Measurements from ENCODE around the gene NPFF.

Gene NPFF

DNA sequence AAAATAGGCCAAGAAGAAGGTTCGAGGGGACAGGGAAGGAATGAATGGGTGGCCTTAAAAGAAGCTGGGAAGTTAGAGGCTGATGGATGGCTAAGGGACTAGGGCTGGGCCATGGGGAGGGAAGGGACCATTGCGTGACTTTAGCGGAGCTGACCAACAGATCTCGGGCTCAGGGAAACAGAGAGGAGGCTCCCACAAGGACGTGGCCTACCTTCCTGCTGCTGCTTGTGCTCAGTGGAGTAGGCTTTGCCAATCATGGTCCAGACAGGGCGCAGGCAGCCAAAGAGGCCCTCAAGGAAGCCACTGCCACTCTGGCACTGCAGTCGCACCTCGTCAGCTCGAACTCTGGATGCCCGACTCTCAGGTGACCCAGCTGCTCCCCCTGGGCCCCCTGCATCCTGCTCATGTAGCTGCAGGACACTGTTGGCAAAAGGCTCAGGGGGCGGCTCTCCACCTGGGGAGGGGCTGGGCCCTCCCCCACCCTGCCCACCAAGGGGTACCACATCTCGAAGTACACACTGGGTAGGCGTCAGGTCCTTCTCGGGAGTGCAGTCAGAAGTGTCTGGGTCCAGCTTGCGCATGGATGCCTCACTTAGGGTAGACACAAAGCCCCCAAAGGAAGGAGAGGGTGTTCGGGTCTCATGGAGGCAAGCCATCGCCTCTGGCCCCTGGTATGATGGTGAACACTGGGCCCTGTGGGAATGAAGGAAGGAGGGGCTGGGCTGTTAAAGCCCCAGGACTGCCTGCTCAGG is 20.4 kb downstream of the NPFF start:
- TF ChIP-seq, protein P1, sequence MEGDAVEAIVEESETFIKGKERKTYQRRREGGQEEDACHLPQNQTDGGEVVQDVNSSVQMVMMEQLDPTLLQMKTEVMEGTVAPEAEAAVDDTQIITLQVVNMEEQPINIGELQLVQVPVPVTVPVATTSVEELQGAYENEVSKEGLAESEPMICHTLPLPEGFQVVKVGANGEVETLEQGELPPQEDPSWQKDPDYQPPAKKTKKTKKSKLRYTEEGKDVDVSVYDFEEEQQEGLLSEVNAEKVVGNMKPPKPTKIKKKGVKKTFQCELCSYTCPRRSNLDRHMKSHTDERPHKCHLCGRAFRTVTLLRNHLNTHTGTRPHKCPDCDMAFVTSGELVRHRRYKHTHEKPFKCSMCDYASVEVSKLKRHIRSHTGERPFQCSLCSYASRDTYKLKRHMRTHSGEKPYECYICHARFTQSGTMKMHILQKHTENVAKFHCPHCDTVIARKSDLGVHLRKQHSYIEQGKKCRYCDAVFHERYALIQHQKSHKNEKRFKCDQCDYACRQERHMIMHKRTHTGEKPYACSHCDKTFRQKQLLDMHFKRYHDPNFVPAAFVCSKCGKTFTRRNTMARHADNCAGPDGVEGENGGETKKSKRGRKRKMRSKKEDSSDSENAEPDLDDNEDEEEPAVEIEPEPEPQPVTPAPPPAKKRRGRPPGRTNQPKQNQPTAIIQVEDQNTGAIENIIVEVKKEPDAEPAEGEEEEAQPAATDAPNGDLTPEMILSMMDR (IDR thresholded peaks at IDR 0.05; ENCODE audit: extremely low read depth, insufficient read depth, missing control alignments): no peak
- in situ Hi-C loops (cut with MboI; ENCODE audit: low pct_unique_long_range_greater_than_20kb, low sequenced_read_pairs, unreplicated experiment): no loop called here
- no peak for DNase-seq (ENCODE audit: low spot score)

DNA sequence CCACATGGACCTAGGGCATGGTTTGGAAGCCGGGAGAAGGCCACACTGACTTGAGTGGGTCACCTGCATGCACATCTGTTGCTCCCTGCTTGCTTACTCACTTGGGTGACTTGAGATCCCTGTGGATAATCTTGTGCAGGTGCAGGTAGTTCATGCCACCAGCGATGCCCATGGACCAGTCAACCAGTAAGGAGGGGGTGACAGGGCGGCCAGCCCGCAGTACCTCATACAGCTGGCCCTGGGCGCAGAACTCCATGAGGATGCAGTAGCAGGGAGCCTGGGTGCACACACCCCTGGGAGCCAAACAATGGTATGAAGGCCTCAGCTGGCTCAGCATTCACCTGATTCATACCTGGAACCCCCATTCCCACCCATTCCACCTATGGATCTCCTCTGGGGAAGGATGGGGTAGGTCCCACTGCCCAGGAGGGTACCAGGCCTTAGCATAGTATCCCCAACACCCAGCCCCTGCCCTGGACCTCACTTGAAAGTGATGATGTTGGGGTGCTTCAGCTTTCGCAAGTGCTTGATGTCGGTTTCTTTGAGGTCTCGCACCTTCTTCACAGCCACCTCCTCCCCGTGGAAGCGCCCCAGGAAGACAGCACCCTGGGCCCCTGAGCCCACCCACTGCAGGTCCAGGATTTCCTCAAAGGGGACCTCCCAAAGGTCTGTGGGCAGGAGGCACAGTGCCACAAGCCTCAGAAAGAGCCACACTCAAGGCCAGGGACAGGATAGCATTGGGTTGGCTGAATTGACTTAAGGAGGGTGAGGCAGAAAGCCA is 21.1 kb downstream of the NPFF start:
- in situ Hi-C loops (cut with MboI; ENCODE audit: low pct_unique_long_range_greater_than_20kb, low sequenced_read_pairs, unreplicated experiment): no loop called here
- no peak for DNase-seq (ENCODE audit: low spot score)
- TF ChIP-seq, protein P1 (IDR thresholded peaks at IDR 0.05; ENCODE audit: extremely low read depth, insufficient read depth, missing control alignments): no peak

DNA sequence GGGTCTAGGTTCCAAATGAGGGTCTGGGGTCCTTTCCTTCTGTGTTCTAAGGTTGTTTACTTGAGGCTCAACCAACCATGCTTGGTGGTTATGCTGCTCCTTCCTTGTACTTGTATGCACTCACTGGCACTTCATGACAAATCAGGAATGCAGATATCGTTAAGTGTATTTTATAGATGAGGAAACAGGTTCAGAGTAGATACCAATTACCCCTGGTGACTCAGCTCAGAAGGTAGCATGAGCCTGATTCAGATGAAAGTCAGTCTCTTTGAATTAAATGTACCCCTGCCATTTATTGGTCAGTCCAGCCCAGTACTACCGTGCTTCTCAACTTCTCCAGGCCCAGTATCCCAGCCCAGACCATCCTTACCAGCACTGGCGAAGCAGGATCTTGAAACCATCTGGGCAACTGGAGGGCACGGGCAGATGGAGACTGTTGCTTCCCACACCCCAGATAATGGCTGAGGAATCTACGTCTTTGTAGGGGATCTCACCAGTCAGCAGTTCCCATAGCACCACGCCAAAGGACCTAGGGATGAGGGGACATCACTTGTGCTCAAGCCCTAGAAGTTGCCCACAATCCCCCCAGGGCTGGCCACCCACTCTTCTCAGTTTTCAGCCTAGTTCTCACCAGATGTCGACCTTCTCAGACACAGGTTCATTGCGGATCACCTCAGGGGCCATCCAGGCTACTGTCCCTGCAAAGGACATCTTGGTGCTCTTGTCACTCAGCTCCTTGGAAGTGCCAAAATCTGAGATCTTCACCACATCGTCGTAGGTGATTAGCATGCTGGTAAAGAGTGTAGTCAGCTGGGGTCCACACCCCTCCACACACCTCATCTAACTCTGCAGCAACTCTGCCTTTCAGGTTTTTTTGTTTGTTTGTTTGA is 22.4 kb downstream of the NPFF start:
- TF ChIP-seq, protein P1 (IDR thresholded peaks at IDR 0.05; ENCODE audit: extremely low read depth, insufficient read depth, missing control alignments): no peak
- in situ Hi-C loops (cut with MboI; ENCODE audit: low pct_unique_long_range_greater_than_20kb, low sequenced_read_pairs, unreplicated experiment): no loop called here
- DNase-seq (ENCODE audit: low spot score): no peak

DNA sequence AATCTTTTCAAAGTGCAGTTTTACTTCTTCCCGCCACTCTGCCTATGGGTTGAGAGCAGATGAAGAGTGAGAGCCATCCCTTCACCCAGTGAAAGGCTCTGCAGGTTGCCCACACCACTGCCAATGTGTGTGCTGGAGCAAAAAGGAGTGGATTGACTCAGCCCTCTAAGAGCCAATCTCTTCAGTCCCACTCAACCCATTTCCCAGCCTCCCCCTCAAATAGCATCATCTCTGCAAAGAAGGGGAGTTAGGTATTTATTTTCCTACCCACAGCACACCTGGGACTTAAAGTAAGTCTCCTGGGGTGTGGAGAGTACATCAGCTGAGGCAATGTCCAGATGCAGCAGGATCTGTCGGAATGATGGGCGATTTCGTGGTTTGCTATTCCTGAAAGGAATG is 23.3 kb downstream of the NPFF start:
- DNase-seq (ENCODE audit: low spot score): no peak
- TF ChIP-seq, protein P1 (IDR thresholded peaks at IDR 0.05; ENCODE audit: extremely low read depth, insufficient read depth, missing control alignments): no peak
- in situ Hi-C loops (cut with MboI; ENCODE audit: low pct_unique_long_range_greater_than_20kb, low sequenced_read_pairs, unreplicated experiment): no loop called here

DNA sequence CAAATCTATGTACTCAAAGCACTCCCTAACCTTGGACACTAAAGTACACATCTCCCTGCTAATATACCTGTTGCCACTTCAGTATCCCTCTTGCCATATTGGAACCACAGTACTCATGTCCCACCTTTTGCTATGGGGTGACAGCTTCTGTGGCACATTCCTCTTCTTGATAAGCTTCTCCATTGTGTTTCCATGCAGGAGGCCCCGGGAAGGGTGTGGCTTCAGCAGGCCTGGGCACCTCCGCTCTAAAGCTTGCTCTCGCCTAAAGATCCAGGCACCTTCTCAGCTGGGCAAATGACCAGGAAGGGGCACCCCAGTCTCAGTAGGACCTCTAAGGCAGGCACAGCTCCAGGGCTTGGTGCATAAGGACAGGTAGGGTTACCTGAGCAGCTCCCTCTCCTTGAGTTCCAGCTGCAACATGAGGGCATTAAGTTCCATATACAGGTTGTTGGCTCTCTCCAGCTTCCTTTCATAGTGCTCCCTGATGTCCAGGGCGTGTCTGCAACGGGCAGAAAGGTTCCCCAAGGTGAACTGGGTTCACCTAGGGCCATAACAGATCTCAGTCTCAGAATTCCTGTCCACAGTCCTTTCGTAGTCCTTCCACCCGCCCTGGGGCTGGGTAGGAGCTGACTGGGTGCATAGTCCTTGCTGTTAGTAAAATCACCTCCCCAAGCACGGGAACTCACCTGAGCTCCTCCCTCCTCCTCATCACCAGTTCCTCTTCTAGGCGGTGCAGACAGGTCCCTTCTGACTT is 23.9 kb downstream of the NPFF start:
- no peak for DNase-seq (ENCODE audit: low spot score)
- in situ Hi-C loops (cut with MboI; ENCODE audit: low pct_unique_long_range_greater_than_20kb, low sequenced_read_pairs, unreplicated experiment): no loop called here
- TF ChIP-seq, protein P1 (IDR thresholded peaks at IDR 0.05; ENCODE audit: extremely low read depth, insufficient read depth, missing control alignments): no peak

Data from GM13977 (cell line).